Keratinocyte (primary cell): ENCODE data around the gene ICAM2. TPM values are rescaled to one million over a fixed set of nuclear protein-coding genes. Genes with fewer than 3 reads are reported as not detected.

Experiments used
- DNase-seq: peaks from one replicate; pipeline ENCODE4 v3.0.0-alpha.2; 2011; ENCODE audit warnings: low read depth, missing footprints, low spot score
- FAIRE-seq: peaks from 2 replicates; lab custom pipeline; 2011; peaks lifted over from hg19 to GRCh38; lab: Jason Lieb, UNC
- H2AFZ ChIP-seq: 2 replicates; pipeline ENCODE4 v1.6.0; 2012; ENCODE audit warnings: low read length, control low read depth, inconsistent platforms; ENCODE audit not compliant: control insufficient read depth
- H3K27ac ChIP-seq: 2 replicates; pipeline ENCODE4 v1.5.1; 2011; ENCODE audit warnings: low read length; ENCODE audit not compliant: control insufficient read depth, insufficient read depth
- H3K27me3 ChIP-seq: 3 replicates; pipeline ENCODE4 v1.6.0; 2011; ENCODE audit warnings: low read length; ENCODE audit not compliant: control insufficient read depth, insufficient read depth; ENCODE audit errors: extremely low read depth
- H3K36me3 ChIP-seq, 2 experiments: 2 replicates in 1 of 2; 3 replicates in 1 of 2; pipeline ENCODE4 v1.5.1; 2011; ENCODE audit warnings: low read length in 2 of 2, mild to moderate bottlenecking in 1 of 2; ENCODE audit not compliant: control insufficient read depth in 2 of 2, insufficient read depth in 2 of 2; ENCODE audit errors: extremely low read depth in 1 of 2
- H3K4me1 ChIP-seq: 3 replicates; pipeline ENCODE4 v1.5.1; 2011; ENCODE audit warnings: low read length; ENCODE audit not compliant: control insufficient read depth, insufficient read depth; ENCODE audit errors: extremely low read depth
- H3K4me2 ChIP-seq: 3 replicates; pipeline ENCODE4 v1.6.0; 2011; ENCODE audit warnings: low read depth, low read length; ENCODE audit not compliant: control insufficient read depth, insufficient read depth; ENCODE audit errors: extremely low read depth
- H3K4me3 ChIP-seq, 3 experiments: fragments of 200-600 bp in 1 of 3; sonication (generic) in 1 of 3; 2 replicates in 2 of 3; 3 replicates in 1 of 3; pipeline ENCODE4 v1.5.1; 2011 to 2016; ENCODE audit warnings: low read length in 3 of 3, mild to moderate bottlenecking in 3 of 3, control low read depth in 2 of 3, inconsistent platforms in 1 of 3, low read depth in 1 of 3, mixed read lengths in 1 of 3, mixed run types in 1 of 3, moderate library complexity in 1 of 3; ENCODE audit not compliant: control insufficient read depth in 2 of 3, insufficient read depth in 2 of 3; ENCODE audit errors: extremely low read depth in 1 of 3
- H3K79me2 ChIP-seq: 2 replicates; pipeline ENCODE4 v1.6.0; 2012; ENCODE audit warnings: low read length; ENCODE audit not compliant: control insufficient read depth, insufficient read depth
- H3K9ac ChIP-seq: 3 replicates; pipeline ENCODE4 v1.6.0; 2011; ENCODE audit warnings: low read length; ENCODE audit not compliant: control insufficient read depth, insufficient read depth; ENCODE audit errors: extremely low read depth
- H3K9me1 ChIP-seq: 3 replicates; pipeline ENCODE4 v1.6.0; 2011; ENCODE audit warnings: low read length; ENCODE audit not compliant: control insufficient read depth, insufficient read depth; ENCODE audit errors: extremely low read depth
- H3K9me3 ChIP-seq: 2 replicates; pipeline ENCODE4 v1.5.1; 2012; ENCODE audit warnings: low read depth, low read length; ENCODE audit not compliant: control insufficient read depth
- H4K20me1 ChIP-seq: 3 replicates; pipeline ENCODE4 v1.6.0; 2011; ENCODE audit warnings: low read length; ENCODE audit not compliant: control insufficient read depth, insufficient read depth; ENCODE audit errors: extremely low read depth
- EZH2 ChIP-seq: IDR thresholded peaks from one replicate; pipeline ENCODE4 v1.6.1; 2012; ENCODE audit warnings: inconsistent platforms, mild to moderate bottlenecking, low read length, moderate library complexity
- dilution Hi-C: fragments of 300-500 bp; cut with MboI; formaldehyde crosslinking; loops from one replicate; pipeline ENCODE4 v1.7.0; 2020; ENCODE audit warnings: low sequenced_read_pairs; ENCODE audit not compliant: extremely low pct_ligation_motif_present
- polyA plus RNA-seq, 5 experiments: library from polyadenylated mRNA; depleted of rRNA in 3 of 5; stranded (reverse) in 3 of 5; stranded (forward) in 1 of 5; unstranded in 1 of 5; fragments of >200 nt; gene quantifications; 1 replicate in 1 of 5; 2 replicates in 3 of 5; 3 replicates in 1 of 5; pipeline versions ENCODE4 v1.2.1 to v1.2.3, GENCODE V29; 2011 to 2012; ENCODE audit warnings: missing spikeins in 2 of 5, low read depth in 1 of 5, low replicate concordance in 1 of 5
- TF ChIP-seq, protein P1 (sequence below), 3 experiments: IDR thresholded peaks in 1 of 3; conservative IDR thresholded peaks in 1 of 3; optimal IDR thresholded peaks in 1 of 3; 2 replicates in 2 of 3; 3 replicates in 1 of 3; pipeline versions ENCODE3 to v1.5.1; 2011; ENCODE audit warnings: low read length in 3 of 3, mild to moderate bottlenecking in 3 of 3, moderate library complexity in 2 of 3, control low read depth in 1 of 3, inconsistent platforms in 1 of 3; ENCODE audit not compliant: insufficient read depth in 2 of 3; ENCODE audit errors: extremely low read depth in 1 of 3

Gene ICAM2
- polyA plus RNA-seq, 1 donor (not counting 4 experiments of a cell fraction or from before 2014, with no cell fraction given): 0.09 TPM

DNA sequence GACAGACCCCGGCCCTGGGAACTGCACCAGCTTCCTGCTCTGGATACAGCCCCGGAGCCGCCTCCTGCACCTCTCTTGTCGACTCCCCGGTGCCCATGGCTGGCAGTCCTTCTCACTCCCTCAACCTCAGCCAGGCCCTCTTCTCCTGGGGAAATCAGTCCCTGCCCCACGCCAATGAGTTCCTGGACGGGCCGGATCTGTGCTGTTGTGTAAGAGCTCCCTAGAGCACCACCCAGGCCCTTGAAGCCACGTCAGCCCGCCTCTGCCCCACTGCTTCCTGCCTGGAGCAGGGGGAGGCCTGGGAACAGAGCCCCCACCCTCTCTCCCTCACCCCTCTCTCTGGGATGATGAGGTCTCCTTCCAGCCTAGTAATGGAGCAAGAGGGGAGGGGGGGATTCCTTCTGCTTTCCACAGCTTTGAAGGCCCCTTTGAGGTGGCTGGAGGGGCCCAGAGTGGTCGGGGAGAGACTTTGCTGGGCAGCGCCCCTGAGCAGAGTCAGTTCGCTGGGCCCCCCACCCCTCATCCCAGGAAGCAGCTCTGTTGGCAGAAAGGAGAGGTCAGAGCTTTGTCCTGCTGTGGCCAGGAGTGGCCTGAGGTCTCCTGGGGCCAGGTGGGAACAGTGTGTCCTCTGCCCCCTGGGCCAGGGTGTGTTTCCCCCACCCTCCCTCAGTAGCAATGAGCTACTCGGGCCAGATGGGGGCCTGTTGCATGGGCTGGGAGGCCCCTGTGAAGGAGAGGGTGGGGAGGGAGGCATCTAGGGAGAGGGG is 18.5 kb downstream of the ICAM2 start:
- H3K9ac ChIP-seq: no peak overlapping the region
- H3K27me3 ChIP-seq: peaks cover 28% of the 10 kb centered on the region
- TF ChIP-seq, protein P1, sequence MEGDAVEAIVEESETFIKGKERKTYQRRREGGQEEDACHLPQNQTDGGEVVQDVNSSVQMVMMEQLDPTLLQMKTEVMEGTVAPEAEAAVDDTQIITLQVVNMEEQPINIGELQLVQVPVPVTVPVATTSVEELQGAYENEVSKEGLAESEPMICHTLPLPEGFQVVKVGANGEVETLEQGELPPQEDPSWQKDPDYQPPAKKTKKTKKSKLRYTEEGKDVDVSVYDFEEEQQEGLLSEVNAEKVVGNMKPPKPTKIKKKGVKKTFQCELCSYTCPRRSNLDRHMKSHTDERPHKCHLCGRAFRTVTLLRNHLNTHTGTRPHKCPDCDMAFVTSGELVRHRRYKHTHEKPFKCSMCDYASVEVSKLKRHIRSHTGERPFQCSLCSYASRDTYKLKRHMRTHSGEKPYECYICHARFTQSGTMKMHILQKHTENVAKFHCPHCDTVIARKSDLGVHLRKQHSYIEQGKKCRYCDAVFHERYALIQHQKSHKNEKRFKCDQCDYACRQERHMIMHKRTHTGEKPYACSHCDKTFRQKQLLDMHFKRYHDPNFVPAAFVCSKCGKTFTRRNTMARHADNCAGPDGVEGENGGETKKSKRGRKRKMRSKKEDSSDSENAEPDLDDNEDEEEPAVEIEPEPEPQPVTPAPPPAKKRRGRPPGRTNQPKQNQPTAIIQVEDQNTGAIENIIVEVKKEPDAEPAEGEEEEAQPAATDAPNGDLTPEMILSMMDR (optimal IDR thresholded peaks at IDR 0.05 in 1 of 3, IDR thresholded peaks at IDR 0.05 in 1 of 3, conservative IDR thresholded peaks at IDR 0.05 in 1 of 3; ENCODE audit: extremely low read depth in 1 of 3, insufficient read depth in 2 of 3, low read length in 3 of 3): no peak
- no peak for TF ChIP-seq EZH2
- dilution Hi-C loops: no loop called here
- DNase-seq (no peak), FAIRE-seq (no peak)
- H3K4me2 ChIP-seq: no peak overlapping the region
- no peaks in the 10 kb centered on the region for H3K79me2 ChIP-seq
- no peak overlapping the region for H2AFZ ChIP-seq
- no peaks in the 10 kb centered on the region for H3K9me1 ChIP-seq
- H3K4me1 ChIP-seq: peaks cover 4% of the 10 kb centered on the region
- no peak overlapping the region for H3K27ac ChIP-seq
- no peaks in the 10 kb centered on the region for H3K36me3 ChIP-seq
- no peak overlapping the region for H3K4me3 ChIP-seq
- H4K20me1 ChIP-seq: no peaks in the 10 kb centered on the region
- no peaks in the 10 kb centered on the region for H3K9me3 ChIP-seq

GRCh38 chr17:64001091-64001579 is 19.3 kb downstream of the ICAM2 start:
- TF ChIP-seq, protein P1 (optimal IDR thresholded peaks at IDR 0.05 in 1 of 3, IDR thresholded peaks at IDR 0.05 in 1 of 3, conservative IDR thresholded peaks at IDR 0.05 in 1 of 3; ENCODE audit: extremely low read depth in 1 of 3, insufficient read depth in 2 of 3, low read length in 3 of 3): no peak
- TF ChIP-seq EZH2: no peak
- H3K4me1 ChIP-seq: peaks cover 4% of the 10 kb centered on the region
- FAIRE-seq (no peak), DNase-seq (no peak)
- no peaks in the 10 kb centered on the region for H3K9me1 ChIP-seq
- no peak overlapping the region for H3K9ac ChIP-seq
- H4K20me1 ChIP-seq: no peaks in the 10 kb centered on the region
- no peaks in the 10 kb centered on the region for H3K79me2 ChIP-seq
- no peak overlapping the region for H3K4me3 ChIP-seq
- peaks cover 35% of the 10 kb centered on the region for H3K27me3 ChIP-seq
- dilution Hi-C loops: no loop called here
- no peaks in the 10 kb centered on the region for H3K9me3 ChIP-seq
- no peak overlapping the region for H3K4me2 ChIP-seq
- no peak overlapping the region for H2AFZ ChIP-seq
- no peak overlapping the region for H3K27ac ChIP-seq
- H3K36me3 ChIP-seq: no peaks in the 10 kb centered on the region
